Adrenal gland (tissue), 12 donors: ENCODE results near the gene PTPRN. TPM values are rescaled to one million over a fixed set of nuclear protein-coding genes. Genes with fewer than 3 reads are reported as not detected.

Source experiments
- DNase-seq, 7 donors: peaks; one replicate each; pipeline ENCODE4 v3.0.0-alpha.2; 2019 to 2020
- H3K27ac ChIP-seq, 5 donors: fragments of 200-600 bp; sonication (generic) in 4 of 5; 1 replicate in 3 of 5; 2 replicates in 2 of 5; pipeline versions ENCODE4 v1.5.1 to v1.8.0; 2016 to 2020; ENCODE audit warnings: mild to moderate bottlenecking in 1 of 5
- H3K27me3 ChIP-seq: fragments of 200-600 bp; 2 replicates; pipeline ENCODE4 v1.8.0; 2021
- H3K36me3 ChIP-seq, 2 donors: fragments of 200-600 bp; replicated peaks in 1 of 2; 1 replicate in 1 of 2; 2 replicates in 1 of 2; pipeline versions ENCODE4 v1.5.1 to v1.8.0; 2018 to 2022
- H3K4me1 ChIP-seq, 2 donors: fragments of 200-600 bp; replicated peaks in 1 of 2; 1 replicate in 1 of 2; 2 replicates in 1 of 2; pipeline versions ENCODE4 v1.5.1 to v1.8.0; 2018 to 2021
- H3K4me3 ChIP-seq, 4 donors: fragments of 200-600 bp; sonication (generic) in 3 of 4; one replicate each; pipeline ENCODE4 v1.5.1; 2016 to 2018
- H3K9me3 ChIP-seq, 3 donors: fragments of 200-600 bp; sonication (generic) in 1 of 3; replicated peaks in 1 of 3; 1 replicate in 2 of 3; 2 replicates in 1 of 3; pipeline versions ENCODE4 v1.5.1 to v1.8.0; 2016 to 2021
- CTCF ChIP-seq, 6 experiments: fragments of 450-650 bp in 4 of 6; fragments of 200-600 bp in 2 of 6; sonication (generic) in 1 of 6; IDR thresholded peaks; 1 replicate in 5 of 6; 2 replicates in 1 of 6; pipeline versions ENCODE4 v1.5.1 to v1.8.0; 2016 to 2021; ENCODE audit warnings: antibody characterized with exemption in 6 of 6, mild to moderate bottlenecking in 2 of 6, moderate library complexity in 1 of 6
- POLR2A ChIP-seq, 2 donors: fragments of 450-650 bp; IDR thresholded peaks; one replicate each; pipeline ENCODE4 v1.6.1; 2017; ENCODE audit warnings: antibody characterized with exemption in 2 of 2, mild to moderate bottlenecking in 2 of 2, moderate library complexity in 1 of 2
- WGBS, 4 donors: extraction: QIAGEN DNeasy Blood & Tissue Kit in 2 of 4; methylation state at CpG; one replicate each; pipeline versions ENCODE4 v1.1.5 to v1.1.7; 2013 to 2017; 5-methylcytosine and 5-hydroxymethylcytosine counted together
- intact Hi-C, 2 donors: fragments of 100-400 bp; cut with DNase I; formaldehyde crosslinking; loops; one replicate each; pipeline versions ENCODE4 v1.14.1 to v1.15.0; 2022 to 2023
- polyA plus RNA-seq, 3 donors: library from polyadenylated mRNA; stranded (reverse); fragments of 200-250 nt in 2 of 3; fragments of 350-450 nt in 1 of 3; fragmentation: Illumina TruSeq in 1 of 3; extraction: RNeasy Lipid Tissue Mini Kit (QIAGEN cat#74804) in 1 of 3; gene quantifications; one replicate each; pipeline ENCODE4 v1.2.3, GENCODE V29; 2013 to 2014
- total RNA-seq, 9 donors: library from RNA; depleted of rRNA in 4 of 9; stranded (reverse); fragments of >200 nt in 4 of 9; fragments of 120-200 nt in 1 of 9; fragmentation: NEBNext Ultra II Directional in 1 of 9; extraction: Animal tissue kit (Norgen Biotek cat#: 25700) in 1 of 9; gene quantifications; one replicate each; pipeline versions ENCODE4 v1.1.0 to v1.2.4, GENCODE V29; 2013 to 2023
- donor health status: healthy with polysubstance abuse.
- donor health status: Bipolar disorder and iron deficiency.
- donor health status: DM: yes; HTN: yes; CAD: no.
- donor health status: DM: no; HTN: no; CAD: no.
- donor health status: DM: no; HTN: no; CAD: no.
- donor health status: DM: yes; HTN: yes; CAD: no.

Gene PTPRN
- total and polyA plus RNA-seq, 12 donors, result 0.39 to 106 (median 9.0) TPM; not detected in 1

- peaks cover 0 to 33% of the 10 kb centered on the region in 2 donors for H3K36me3 ChIP-seq
- H3K4me1 ChIP-seq, result peaks cover 14 to 31% of the 10 kb centered on the region in 2 donors
- peak overlapping the region in 1 of 4 donors; percentile 72 for H3K4me3 ChIP-seq
- WGBS, 4 donors, result 13 to 18% (median 18%) methylated on average over 9 of the region's 9 CpGs
- peak in 1 of 6 experiments; percentile 19 for TF ChIP-seq CTCF (IDR thresholded peaks at IDR 0.05)
- TF ChIP-seq POLR2A (IDR thresholded peaks at IDR 0.05), result no peak
- DNase-seq, result no peak
- no peaks in the 10 kb centered on the region for H3K27me3 ChIP-seq
- intact Hi-C loops, result no loop called here
- no peaks in the 10 kb centered on the region for H3K9me3 ChIP-seq
- peak overlapping the region; percentile 92 to 99 (median 95) for H3K27ac ChIP-seq
Measured at GRCh38 chr2:219278655-219279150, 30.5 kb downstream of the PTPRN start.

GRCh38 chr2:219277703-219278654 lies 31.2 kb downstream of the PTPRN start:
- TF ChIP-seq POLR2A (IDR thresholded peaks at IDR 0.05), result peak in 1 of 2 donors; percentile 24
- TF ChIP-seq CTCF (IDR thresholded peaks at IDR 0.05), result peak; percentile 95 to 99 (median 96)
- 29 to 37% (median 31%) methylated on average over 21 to 25 of the region's 25 CpGs for whole genome bisulfite sequencing, 4 donors
- Histone ChIP-seq H3K27me3 (no peaks in the 10 kb centered on the region), H3K27ac (peak overlapping the region; percentile 92 to 99 (median 95)), H3K9me3 (no peaks in the 10 kb centered on the region), H3K4me1 (peaks cover 14 to 38% of the 10 kb centered on the region in 2 donors), H3K4me3 (no peak overlapping the region), H3K36me3 (peaks cover 0 to 26% of the 10 kb centered on the region in 2 donors)
- peak; percentile 77 to 93 (median 84) for DNase-seq
- intact Hi-C loops, result no loop called here

GRCh38 chr2:219274361-219274921 lies 34.8 kb downstream of the PTPRN start:
- no peaks in the 10 kb centered on the region for H3K36me3 ChIP-seq
- H3K4me3 ChIP-seq, result no peak overlapping the region
- WGBS, 4 donors, result 40 to 60% (median 50%) methylated on average over 6 of the region's 6 CpGs
- DNase-seq, result peak in 6 of 7 donors; percentile 49 to 80 (median 72)
- no peaks in the 10 kb centered on the region for H3K27me3 ChIP-seq
- TF ChIP-seq CTCF (IDR thresholded peaks at IDR 0.05), result no peak
- TF ChIP-seq POLR2A (IDR thresholded peaks at IDR 0.05), result peak in 1 of 2 donors; percentile 47
- peaks cover 7 to 25% of the 10 kb centered on the region in 2 donors for H3K4me1 ChIP-seq
- no peaks in the 10 kb centered on the region for H3K9me3 ChIP-seq
- peak overlapping the region in 4 of 5 donors; percentile 41 to 90 (median 80) for H3K27ac ChIP-seq
- intact Hi-C loops, result no loop called here

DNA sequence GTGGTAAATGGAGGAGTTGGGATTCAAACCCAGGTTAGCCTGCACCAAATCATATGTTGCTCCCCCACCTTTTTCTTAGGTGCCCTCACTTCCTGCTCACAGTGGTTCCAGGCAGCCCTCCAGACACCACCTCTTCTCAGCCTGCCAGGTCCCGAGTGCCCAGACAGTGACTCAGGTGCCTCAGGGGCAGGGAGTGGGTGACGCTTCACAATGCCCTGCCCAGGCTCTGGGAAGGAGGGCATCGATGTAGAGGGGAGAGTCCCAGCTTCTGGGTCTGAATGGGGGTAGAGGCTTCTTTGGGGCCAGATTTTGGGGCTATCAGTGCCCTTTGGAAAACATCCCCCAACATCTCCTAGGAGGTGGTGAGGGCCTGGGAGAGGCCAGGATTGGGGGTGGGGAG lies 35.3 kb downstream of the PTPRN start:
- no peak for TF ChIP-seq POLR2A (IDR thresholded peaks at IDR 0.05)
- no peak for TF ChIP-seq CTCF (IDR thresholded peaks at IDR 0.05)
- no peaks in the 10 kb centered on the region for H3K9me3 ChIP-seq
- peaks cover 7 to 25% of the 10 kb centered on the region in 2 donors for H3K4me1 ChIP-seq
- intact Hi-C loops, result no loop called here
- peak in 6 of 7 donors; percentile 29 to 66 (median 51) for DNase-seq
- no peaks in the 10 kb centered on the region for H3K27me3 ChIP-seq
- no peak overlapping the region for H3K4me3 ChIP-seq
- H3K36me3 ChIP-seq, result no peaks in the 10 kb centered on the region
- 46 to 78% (median 52%) methylated on average over 3 of the region's 3 CpGs for WGBS, 4 donors
- H3K27ac ChIP-seq, result peak overlapping the region in 4 of 5 donors; percentile 41 to 90 (median 80)
